Astrocyte (in vitro differentiated cells and primary cell): ENCODE results near the gene GADD45GIP1. TPM values are rescaled to one million over a fixed set of nuclear protein-coding genes. Genes with fewer than 3 reads are reported as not detected.

Experiments used
- DNase-seq: peaks from one replicate; pipeline ENCODE4 v3.0.0-alpha.2; 2010; ENCODE audit warnings: low read depth
- FAIRE-seq: peaks from 2 replicates; lab custom pipeline; 2011; peaks lifted over from hg19 to GRCh38; lab: Jason Lieb, UNC
- H2AFZ ChIP-seq: 2 replicates; pipeline ENCODE4 v1.6.0; 2012; ENCODE audit warnings: low read depth, low read length, inconsistent platforms
- H3K27ac ChIP-seq: 2 replicates; pipeline ENCODE4 v1.5.1; 2011; ENCODE audit warnings: low read depth, low read length, inconsistent platforms
- H3K27me3 ChIP-seq: 2 replicates; pipeline ENCODE4 v1.6.0; 2011; ENCODE audit warnings: low read length, inconsistent platforms; ENCODE audit not compliant: insufficient read depth
- H3K36me3 ChIP-seq: 2 replicates; pipeline ENCODE4 v1.5.1; 2011; ENCODE audit warnings: low read length, inconsistent platforms; ENCODE audit not compliant: insufficient read depth
- H3K4me1 ChIP-seq: 2 replicates; pipeline ENCODE4 v1.5.1; 2011; ENCODE audit warnings: low read length, inconsistent platforms; ENCODE audit not compliant: insufficient read depth
- H3K4me2 ChIP-seq: 2 replicates; pipeline ENCODE4 v1.6.0; 2012; ENCODE audit warnings: low read length, inconsistent platforms
- H3K4me3 ChIP-seq: 2 replicates; pipeline ENCODE4 v1.5.1; 2011; ENCODE audit warnings: low read depth, mild to moderate bottlenecking, low read length, inconsistent platforms; ENCODE audit not compliant: insufficient read depth
- H3K79me2 ChIP-seq: 2 replicates; pipeline ENCODE4 v1.6.0; 2012; ENCODE audit warnings: mild to moderate bottlenecking, low read length, inconsistent platforms; ENCODE audit not compliant: insufficient read depth
- H3K9ac ChIP-seq: 2 replicates; pipeline ENCODE4 v1.6.0; 2012; ENCODE audit warnings: mild to moderate bottlenecking, low read length, inconsistent platforms
- H3K9me3 ChIP-seq: 2 replicates; pipeline ENCODE4 v1.5.1; 2012; ENCODE audit warnings: low read depth, mild to moderate bottlenecking, low read length, inconsistent platforms; ENCODE audit not compliant: insufficient read depth
- H4K20me1 ChIP-seq: 2 replicates; pipeline ENCODE4 v1.6.0; 2012; ENCODE audit warnings: low read length, inconsistent platforms; ENCODE audit not compliant: insufficient read depth
- H3K27ac Mint-ChIP-seq: one replicate; pipeline ENCODE4 v1.8.0; 2021; ENCODE audit warnings: mild to moderate bottlenecking, mixed read lengths; ENCODE audit not compliant: unreplicated experiment
- H3K27me3 Mint-ChIP-seq: one replicate; pipeline ENCODE4 v1.8.0; 2021; ENCODE audit warnings: low read depth, mixed read lengths; ENCODE audit not compliant: unreplicated experiment
- H3K36me3 Mint-ChIP-seq: one replicate; pipeline ENCODE4 v1.8.0; 2021; ENCODE audit warnings: low read depth, mixed read lengths; ENCODE audit not compliant: unreplicated experiment
- H3K4me1 Mint-ChIP-seq: one replicate; pipeline ENCODE4 v1.8.0; 2021; ENCODE audit warnings: low read depth, mixed read lengths; ENCODE audit not compliant: unreplicated experiment
- H3K4me3 Mint-ChIP-seq: one replicate; pipeline ENCODE4 v1.8.0; 2021; ENCODE audit warnings: mild to moderate bottlenecking, moderate library complexity, mixed read lengths; ENCODE audit not compliant: unreplicated experiment
- H3K9me3 Mint-ChIP-seq: one replicate; pipeline ENCODE4 v1.8.0; 2021; ENCODE audit warnings: mild to moderate bottlenecking, mixed read lengths; ENCODE audit not compliant: unreplicated experiment
- CTCF ChIP-seq: IDR thresholded peaks from 2 replicates; pipeline ENCODE4 v1.5.1; 2011; ENCODE audit warnings: low read depth, mild to moderate bottlenecking, inconsistent platforms, low read length, moderate library complexity; ENCODE audit not compliant: insufficient read depth
- EZH2 ChIP-seq: IDR thresholded peaks from 2 replicates; pipeline ENCODE4 v1.6.1; 2012; ENCODE audit warnings: mild to moderate bottlenecking, low read length, inconsistent platforms; ENCODE audit not compliant: insufficient read depth
- total RNA-seq: library from RNA; stranded (reverse); gene quantifications from 2 replicates; pipeline ENCODE4 v1.2.1, GENCODE V29; 2021

The GADD45GIP1 gene
- total RNA-seq, 1 donor from 2014 or later, result 35.5 TPM

- H3K4me1 ChIP-seq, result no peaks in the 10 kb centered on the region
- no peak overlapping the region for H3K9ac ChIP-seq
- H3K9me3 ChIP-seq, result no peaks in the 10 kb centered on the region
- Mint-ChIP-seq H3K9me3 (no peaks in the 10 kb centered on the region), H3K27ac (no peak overlapping the region), H3K36me3 (no peaks in the 10 kb centered on the region), H3K4me3 (no peak overlapping the region), H3K27me3 (peaks cover 18% of the 10 kb centered on the region), H3K4me1 (no peaks in the 10 kb centered on the region)
- no peaks in the 10 kb centered on the region for H3K79me2 ChIP-seq
- H2AFZ ChIP-seq, result no peak overlapping the region
- H4K20me1 ChIP-seq, result no peaks in the 10 kb centered on the region
- TF ChIP-seq CTCF (no peak), EZH2 (no peak)
- no peak overlapping the region for H3K4me3 ChIP-seq
- H3K36me3 ChIP-seq, result no peaks in the 10 kb centered on the region
- H3K27ac ChIP-seq, result no peak overlapping the region
- DNase-seq, result no peak
- H3K4me2 ChIP-seq, result no peak overlapping the region
- H3K27me3 ChIP-seq, result no peaks in the 10 kb centered on the region
- no peak for FAIRE-seq
These were observed 18.3 kb upstream of the GADD45GIP1 start for GRCh38 chr19:12975221-12975741.

GRCh38 chr19:12974301-12975220, 17.5 kb upstream of the GADD45GIP1 start:
- Histone ChIP-seq H3K36me3 (no peaks in the 10 kb centered on the region), H2AFZ (no peak overlapping the region), H3K27ac (no peak overlapping the region), H3K79me2 (no peaks in the 10 kb centered on the region), H3K4me2 (no peak overlapping the region), H3K4me3 (no peak overlapping the region), H3K4me1 (no peaks in the 10 kb centered on the region), H3K27me3 (no peaks in the 10 kb centered on the region), H4K20me1 (no peaks in the 10 kb centered on the region), H3K9ac (no peak overlapping the region), H3K9me3 (no peaks in the 10 kb centered on the region)
- Mint-ChIP-seq H3K4me3 (no peak overlapping the region), H3K36me3 (no peaks in the 10 kb centered on the region), H3K9me3 (no peaks in the 10 kb centered on the region), H3K4me1 (no peaks in the 10 kb centered on the region), H3K27ac (no peak overlapping the region), H3K27me3 (peaks cover 19% of the 10 kb centered on the region)
- no peak for DNase-seq
- no peak for TF ChIP-seq EZH2
- no peak for FAIRE-seq

GRCh38 chr19:12973236-12973635, 16.2 kb upstream of the GADD45GIP1 start:
- Histone ChIP-seq H3K9me3 (no peaks in the 10 kb centered on the region), H2AFZ (no peak overlapping the region), H3K27me3 (no peaks in the 10 kb centered on the region), H3K4me2 (no peak overlapping the region), H3K79me2 (no peaks in the 10 kb centered on the region), H4K20me1 (no peaks in the 10 kb centered on the region), H3K27ac (no peak overlapping the region), H3K4me1 (no peaks in the 10 kb centered on the region), H3K9ac (no peak overlapping the region), H3K36me3 (no peaks in the 10 kb centered on the region), H3K4me3 (no peak overlapping the region)
- no peaks in the 10 kb centered on the region for H3K9me3 Mint-ChIP-seq
- peaks cover 13% of the 10 kb centered on the region for H3K27me3 Mint-ChIP-seq
- FAIRE-seq (no peak), DNase-seq (no peak)
- no peaks in the 10 kb centered on the region for H3K4me1 Mint-ChIP-seq
- TF ChIP-seq EZH2, result no peak
- no peak for TF ChIP-seq CTCF
- no peak overlapping the region for H3K27ac Mint-ChIP-seq
- H3K4me3 Mint-ChIP-seq, result no peak overlapping the region
- H3K36me3 Mint-ChIP-seq, result no peaks in the 10 kb centered on the region
